MCF 10A (cell line): Measurements from ENCODE around the gene MST1. TPM values are rescaled to one million over a fixed set of nuclear protein-coding genes. Genes with fewer than 3 reads are reported as not detected.
A peak's percentile ranks its signal among the peaks of the same experiment; 100 is the strongest.

ENCODE experiments used
- BruUV-seq: library from RNA; stranded (reverse); fragments of 400-500 nt; replicated peaks from 2 replicates; lab custom pipeline; 2021; lab: Mats Ljungman, UMichigan
- CTCF ChIA-PET: fragments of 300-600 bp; sonication (Branson Sonifier 250); formaldehyde crosslinking; extraction: SDS; loops from one replicate; lab custom pipeline; 2021; ENCODE audit warnings: antibody characterized with exemption, inconsistent platforms; lab: Yijun Ruan, JAX
- POLR2A ChIA-PET: fragments of 300-600, 350-650 bp; sonication (Branson Sonifier 250); formaldehyde crosslinking; extraction: SDS; loops from one replicate; lab custom pipeline; 2020; ENCODE audit warnings: antibody characterized with exemption, inconsistent platforms; lab: Yijun Ruan, JAX
- DNase-seq: peaks from one replicate; pipeline ENCODE4 v3.0.0-alpha.2; 2018; ENCODE audit not compliant: unreplicated experiment
- H3K27ac Mint-ChIP-seq: one replicate; pipeline ENCODE4 v1.8.0; 2022; ENCODE audit warnings: mild to moderate bottlenecking, low read depth, mixed read lengths; ENCODE audit not compliant: unreplicated experiment
- H3K27me3 Mint-ChIP-seq: one replicate; pipeline ENCODE4 v1.8.0; 2022; ENCODE audit warnings: mixed read lengths; ENCODE audit not compliant: insufficient read depth, unreplicated experiment
- H3K36me3 Mint-ChIP-seq: one replicate; pipeline ENCODE4 v1.8.0; 2022; ENCODE audit warnings: mild to moderate bottlenecking, moderate library complexity, mixed read lengths; ENCODE audit not compliant: insufficient read depth, unreplicated experiment
- H3K4me1 Mint-ChIP-seq: one replicate; pipeline ENCODE4 v1.8.0; 2022; ENCODE audit warnings: mixed read lengths; ENCODE audit not compliant: insufficient read depth, unreplicated experiment
- H3K4me3 Mint-ChIP-seq: one replicate; pipeline ENCODE4 v1.8.0; 2022; ENCODE audit warnings: mild to moderate bottlenecking, moderate library complexity, mixed read lengths; ENCODE audit not compliant: unreplicated experiment
- H3K9me3 Mint-ChIP-seq: one replicate; pipeline ENCODE4 v1.8.0; 2022; ENCODE audit warnings: mixed read lengths; ENCODE audit not compliant: unreplicated experiment
- CTCF ChIP-seq: fragments of 200-600 bp; IDR thresholded peaks from one replicate; pipeline ENCODE4 v1.8.0; 2022; ENCODE audit warnings: antibody characterized with exemption, mild to moderate bottlenecking; ENCODE audit not compliant: unreplicated experiment
- intact Hi-C: fragments of 100-400 bp; cut with micrococcal nuclease; formaldehyde crosslinking; loops from 2 replicates; pipeline ENCODE4 v1.14.1; 2022
- total RNA-seq: library from RNA; stranded (reverse); gene quantifications from 2 replicates; pipeline ENCODE4 v1.2.3, GENCODE V29; 2022

Gene MST1
- total RNA-seq, 1 experiment from 2014 or later, result 18.2 TPM

GRCh38 chr3:49680493-49681231 is 8.6 kb downstream of the MST1 start:
- ChIA-PET CTCF (interaction anchor here (1.1 to 1.4 kb wide), 2 partner anchors 9 kb away, joined by 3 read pairs; partner anchors contain the start of gene RNF123), POLR2A (interaction anchor here (0.5 to 1.2 kb wide), 2 partner anchors 9 to 796 kb away, joined by 3 to 4 read pairs; partner anchors contain the start of genes MST1 and RNF123)
- no peak overlapping the region for H3K27ac Mint-ChIP-seq
- H3K9me3 Mint-ChIP-seq, result no peaks in the 10 kb centered on the region
- TF ChIP-seq CTCF, result no peak
- intact Hi-C loops, result no loop called here
- peaks cover 5% of the 10 kb centered on the region for H3K4me1 Mint-ChIP-seq
- no TSS peak for BruUV-seq
- H3K4me3 Mint-ChIP-seq, result no peak overlapping the region
- DNase-seq, result no peak
- H3K36me3 Mint-ChIP-seq, result peaks cover 16% of the 10 kb centered on the region
- no peaks in the 10 kb centered on the region for H3K27me3 Mint-ChIP-seq

- Mint-ChIP-seq H3K9me3 (no peaks in the 10 kb centered on the region), H3K4me3 (no peak overlapping the region), H3K27me3 (no peaks in the 10 kb centered on the region), H3K4me1 (peaks cover 12% of the 10 kb centered on the region), H3K36me3 (peaks cover 23% of the 10 kb centered on the region), H3K27ac (no peak overlapping the region)
- intact Hi-C loops, result no loop called here
- POLR2A ChIA-PET, result interaction anchor here (0.6 to 1.8 kb wide), 3 partner anchors 13 to 164 kb away, joined by 4 to 8 read pairs (median 5); partner anchors contain the start of genes MST1 and RNF123
- DNase-seq, result no peak
- BruUV-seq, result TSS peak; percentile 62
- no peak for TF ChIP-seq CTCF
- CTCF ChIA-PET, result interaction anchor here (4.6 kb wide), 1 partner anchor 136 kb away, joined by 23 read pairs; no protein-coding TSS in a partner anchor
Observed at GRCh38 chr3:49675912-49676311, 13.4 kb downstream of the MST1 start.

GRCh38 chr3:49674497-49674983 is 14.7 kb downstream of the MST1 start:
- Mint-ChIP-seq H3K4me1 (peaks cover 6% of the 10 kb centered on the region), H3K9me3 (no peaks in the 10 kb centered on the region), H3K36me3 (peaks cover 13% of the 10 kb centered on the region), H3K4me3 (peak overlapping the region; percentile 93), H3K27ac (peak overlapping the region; percentile 99), H3K27me3 (no peaks in the 10 kb centered on the region)
- DNase-seq, result no peak
- ChIA-PET POLR2A (interaction anchor here (0.6 to 1.8 kb wide), 3 partner anchors 15 to 135 kb away, joined by 3 to 8 read pairs (median 5); partner anchors contain the start of genes BSN, MST1 and RNF123), CTCF (no interaction called here)
- TF ChIP-seq CTCF, result no peak
- no TSS peak for BruUV-seq
- intact Hi-C loops, result loop anchor here (5.0 kb wide), 1 partner anchor 222 kb away; no protein-coding TSS in a partner anchor
